Measurements from ENCODE around the gene DRICH1.

GRCh38 chr22:23622634-23623033 lies 9.5 kb downstream of the DRICH1 start:
- TF ChIP-seq POLR2AphosphoS5 (IDR thresholded peaks at IDR 0.05; ENCODE audit: low read depth) (no peak), CTCF (IDR thresholded peaks at IDR 0.05; ENCODE audit: insufficient read depth, low read length) (no peak), REST (IDR thresholded peaks at IDR 0.05; ENCODE audit: insufficient replicate concordance, low read depth) (no peak), SPI1 (IDR thresholded peaks at IDR 0.05; ENCODE audit: borderline replicate concordance, low read depth) (no peak), GABPA (IDR thresholded peaks at IDR 0.05; ENCODE audit: low read depth) (no peak)
